HepG2 (cell line): ENCODE results near the gene GNL2. TPM values are rescaled to one million over a fixed set of nuclear protein-coding genes. Genes with fewer than 3 reads are reported as not detected.

ENCODE experiments used
- ATAC-seq: fragments of 200-7000 bp; cut with Tn5 transposase; 3 replicates; pipeline ENCODE4 v1.9.1; 2020; ENCODE audit warnings: mild to moderate bottlenecking, moderate library complexity
- BruUV-seq: library from RNA; stranded (reverse); fragments of 400-500 nt; replicated peaks from 2 replicates; lab custom pipeline; 2021; lab: Mats Ljungman, UMichigan
- CTCF ChIA-PET: fragments of 300-600 bp; formaldehyde crosslinking; extraction: SDS; loops from one replicate; lab custom pipeline; 2021; ENCODE audit warnings: low total read pairs, inconsistent platforms, low intra/inter-chr PET ratio; lab: Yijun Ruan, JAX
- POLR2A ChIA-PET: fragments of 350-600 bp; sonication (Branson Sonifier 250); formaldehyde crosslinking; loops from one replicate; lab custom pipeline; 2020; ENCODE audit warnings: antibody characterized with exemption, inconsistent platforms; lab: Yijun Ruan, JAX
- DNase-seq: peaks from one replicate; pipeline ENCODE4 v3.0.0-alpha.2; 2015; ENCODE audit warnings: low spot score
- FAIRE-seq: peaks from 3 replicates; lab custom pipeline; 2011; peaks lifted over from hg19 to GRCh38; lab: Jason Lieb, UNC
- H2AFZ ChIP-seq: one replicate; pipeline ENCODE4 v1.6.1; 2011; ENCODE audit warnings: low read length, inconsistent platforms
- H3K27ac ChIP-seq: fragments of 300-600 bp; 3 replicates; pipeline ENCODE4 v1.8.0; 2011; ENCODE audit warnings: mixed run types, mild to moderate bottlenecking, mixed read lengths, low read length, inconsistent platforms; ENCODE audit not compliant: insufficient read depth; ENCODE audit errors: extremely low read length
- H3K27me3 ChIP-seq, 2 experiments: fragments of 200-600 bp in 1 of 2; 2 replicates in 1 of 2; 3 replicates in 1 of 2; pipeline versions ENCODE4 v1.6.0 to v1.8.0; 2011; ENCODE audit warnings: low read length in 2 of 2, mild to moderate bottlenecking in 2 of 2, moderate library complexity in 2 of 2, inconsistent platforms in 1 of 2; ENCODE audit not compliant: insufficient read depth in 2 of 2, control insufficient read depth in 1 of 2
- H3K36me3 ChIP-seq, 2 experiments: fragments of 200-600 bp in 1 of 2; replicated peaks in 1 of 2; 2 replicates in 1 of 2; 3 replicates in 1 of 2; pipeline versions ENCODE4 v1.5.1 to v1.8.0; 2011; ENCODE audit warnings: low read length in 2 of 2, inconsistent platforms in 1 of 2; ENCODE audit not compliant: insufficient read depth in 2 of 2, control insufficient read depth in 1 of 2
- H3K4me1 ChIP-seq: 2 replicates; pipeline ENCODE4 v1.5.1; 2012; ENCODE audit warnings: low read length, inconsistent platforms; ENCODE audit not compliant: insufficient read depth
- H3K4me2 ChIP-seq: 2 replicates; pipeline ENCODE4 v1.6.0; 2011; ENCODE audit warnings: low read depth, low read length, inconsistent platforms
- H3K4me3 ChIP-seq, 3 experiments: fragments of 200-600 bp in 1 of 3; sonication (generic), shearing (Covaris generic) in 1 of 3; replicated peaks in 1 of 3; 2 replicates each; pipeline ENCODE4 v1.5.1; 2011 to 2016; ENCODE audit warnings: low read length in 3 of 3, inconsistent platforms in 2 of 3, low read depth in 2 of 3, mild to moderate bottlenecking in 2 of 3, control low read depth in 1 of 3, mixed read lengths in 1 of 3; ENCODE audit not compliant: insufficient read depth in 1 of 3
- H3K79me2 ChIP-seq: one replicate; pipeline ENCODE4 v1.6.1; 2011; ENCODE audit warnings: low read length, inconsistent platforms; ENCODE audit not compliant: insufficient read depth
- H3K9ac ChIP-seq: 2 replicates; pipeline ENCODE4 v1.6.0; 2011; ENCODE audit warnings: mild to moderate bottlenecking, low read depth, low read length, inconsistent platforms; ENCODE audit not compliant: insufficient read depth
- H3K9me3 ChIP-seq: 2 replicates; pipeline ENCODE4 v1.5.1; 2012; ENCODE audit warnings: mild to moderate bottlenecking, low read length
- H4K20me1 ChIP-seq: 2 replicates; pipeline ENCODE4 v1.6.0; 2011; ENCODE audit warnings: inconsistent platforms, mild to moderate bottlenecking, low read length, moderate library complexity; ENCODE audit not compliant: insufficient read depth
- DRAP1 ChIP-seq: IDR thresholded peaks from 2 replicates; pipeline ENCODE4 v1.6.1; 2016; ENCODE audit warnings: missing genetic modification reagents, missing compliant biosample characterization
- DZIP1 ChIP-seq: sonication (generic); formaldehyde crosslinking; IDR thresholded peaks from 2 replicates; pipeline ENCODE4 v1.5.0; 2020; ENCODE audit warnings: mild to moderate bottlenecking, missing genetic modification reagents
- HDAC2 ChIP-seq: sonication (generic); formaldehyde crosslinking; IDR thresholded peaks from 2 replicates; pipeline ENCODE4 v1.4.0; 2020; ENCODE audit warnings: missing genetic modification reagents
- ZMYM2 ChIP-seq: sonication (generic); formaldehyde crosslinking; IDR thresholded peaks from 2 replicates; pipeline ENCODE4 v1.8.0; 2022; ENCODE audit warnings: mild to moderate bottlenecking, missing genetic modification reagents
- WGBS: methylation state at CpG from one replicate; pipeline ENCODE4 v1.1.6; 2017; ENCODE audit warnings: low lambda C conversion rate; 5-methylcytosine and 5-hydroxymethylcytosine counted together
- in situ Hi-C: cut with HindIII; loops from 2 replicates; pipeline ENCODE4 v1.10.0; 2017; ENCODE audit warnings: low pct_unique_long_range_greater_than_20kb; ENCODE audit not compliant: extremely low pct_ligation_motif_present
- intact Hi-C: fragments of 100-400 bp; cut with micrococcal nuclease; formaldehyde crosslinking; loops from one replicate; pipeline ENCODE4 v1.10.0; 2022; ENCODE audit not compliant: unreplicated experiment
- polyA plus RNA-seq, 8 experiments: library from polyadenylated mRNA; depleted of rRNA in 3 of 8; stranded (reverse) in 7 of 8; unstranded in 1 of 8; fragments of >200 nt; fragmentation: Illumina TruSeq in 4 of 8; extraction: Trizol in 4 of 8; gene quantifications; 2 replicates each; pipeline versions ENCODE4 v1.2.1 to v1.2.3, GENCODE V29; 2011 to 2016; ENCODE audit warnings: low read depth in 4 of 8, missing spikeins in 1 of 8, mixed read lengths in 1 of 8; ENCODE audit not compliant: insufficient read depth in 1 of 8
- total RNA-seq, 5 experiments: library from RNA; depleted of rRNA; stranded (reverse); fragments of >200 nt; fragmentation: Illumina TruSeq; extraction: Trizol; gene quantifications; 2 replicates each; pipeline ENCODE4 v1.2.3, GENCODE V29; 2016; ENCODE audit warnings: low read depth in 1 of 5

The GNL2 gene
- total and polyA plus RNA-seq, 2 of the 13 experiments (the other 11 are each of a cell fraction or from before 2014, with no cell fraction given) = 32.1 to 72.1 TPM

GRCh38 chr1:37561133-37562132, 34.3 kb downstream of the GNL2 start (continued):
- TF ChIP-seq ZMYM2 (CRISPR knock-in tag) (peak; percentile 95), HDAC2 (CRISPR knock-in tag) (0 out of 2 replicates have a peak, but pooled peaks have one; percentile 18), DRAP1 (CRISPR knock-in tag) (0 out of 2 replicates have a peak, but pooled peaks have one; percentile 25)

GRCh38 chr1:37560401-37561132, 35.2 kb downstream of the GNL2 start:
- H3K27me3 ChIP-seq = no peaks in the 10 kb centered on the region
- peak overlapping the region; percentile 32 for H2AFZ ChIP-seq
- H3K4me3 ChIP-seq = no peak overlapping the region
- ChIA-PET CTCF (no interaction called here), POLR2A (no interaction called here)
- ATAC-seq (no peak), DNase-seq (no peak), FAIRE-seq (no peak)
- peaks cover 63% of the 10 kb centered on the region for H3K4me1 ChIP-seq
- intact Hi-C loops = no loop called here
- no peaks in the 10 kb centered on the region for H3K79me2 ChIP-seq
- peaks cover 0 to 6% of the 10 kb centered on the region in 2 experiments; a peak in 2 of 5 replicates for H3K36me3 ChIP-seq
- in situ Hi-C loops = no loop called here
- peak overlapping the region; percentile 9; the same call in 1 of the 2 replicates for H3K4me2 ChIP-seq
- no peaks in the 10 kb centered on the region for H4K20me1 ChIP-seq
- H3K9ac ChIP-seq = no peak overlapping the region
- H3K9me3 ChIP-seq = no peaks in the 10 kb centered on the region
- TF ChIP-seq HDAC2 (CRISPR knock-in tag) (0 out of 2 replicates have a peak, but pooled peaks have one; percentile 14), DZIP1 (CRISPR knock-in tag) (no peak)
- BruUV-seq = no TSS peak
- WGBS = 65% methylated on average over 10 of the region's 10 CpGs
- H3K27ac ChIP-seq = no peak overlapping the region
